Measurements from ENCODE around the gene U2AF1L4.
"Not testable (repeated sequence)": the region's sequence is repeated elsewhere in the genome, so short reads cannot be mapped to it uniquely, and the experiment has no call there.

The U2AF1L4 gene

GRCh38 chr19:35727053-35727955 is 17.9 kb downstream of the U2AF1L4 start:
- no peak overlapping the region for H3K4me3 Mint-ChIP-seq
- ATAC-seq (replicated peaks) (no peak), DNase-seq (no peak)
- H3K4me1 Mint-ChIP-seq, result peaks cover 8 to 20% of the 10 kb centered on the region in 2 donors
- H3K36me3 Mint-ChIP-seq, result peaks cover 75 to 78% of the 10 kb centered on the region in 2 donors
- H3K27ac Mint-ChIP-seq, result no peak overlapping the region
- no peaks in the 10 kb centered on the region for H3K27me3 Mint-ChIP-seq
- H3K9me3 Mint-ChIP-seq, result no peaks in the 10 kb centered on the region

GRCh38 chr19:35725216-35725861 is 19.9 kb downstream of the U2AF1L4 start:
- peaks cover 77 to 79% of the 10 kb centered on the region in 2 donors for H3K36me3 Mint-ChIP-seq
- H3K4me1 Mint-ChIP-seq, result peaks cover 14 to 31% of the 10 kb centered on the region in 2 donors
- no peak overlapping the region for H3K4me3 Mint-ChIP-seq
- no peak overlapping the region for H3K27ac Mint-ChIP-seq
- H3K27me3 Mint-ChIP-seq, result no peaks in the 10 kb centered on the region
- ATAC-seq (replicated peaks) (no peak), DNase-seq (no peak)
- no peaks in the 10 kb centered on the region for H3K9me3 Mint-ChIP-seq

GRCh38 chr19:35724560-35724959 is 20.7 kb downstream of the U2AF1L4 start:
- Mint-ChIP-seq H3K27me3 (no peaks in the 10 kb centered on the region), H3K27ac (no peak overlapping the region), H3K4me1 (peaks cover 19 to 38% of the 10 kb centered on the region in 2 donors), H3K9me3 (no peaks in the 10 kb centered on the region), H3K36me3 (peaks cover 76 to 77% of the 10 kb centered on the region in 2 donors), H3K4me3 (no peak overlapping the region)
- DNase-seq (no peak), ATAC-seq (replicated peaks) (no peak)

- H3K27ac Mint-ChIP-seq; H3K9me3 Mint-ChIP-seq; DNase-seq; H3K27me3 Mint-ChIP-seq; H3K4me3 Mint-ChIP-seq; ATAC-seq (replicated peaks): not testable (repeated sequence)
- Mint-ChIP-seq H3K4me1 (peaks cover 23 to 42% of the 10 kb centered on the region in 2 donors), H3K36me3 (peaks cover 74 to 80% of the 10 kb centered on the region in 2 donors)
These were observed 21.1 kb downstream of the U2AF1L4 start for GRCh38 chr19:35724132-35724531.

GRCh38 chr19:35723671-35724070 is 21.5 kb downstream of the U2AF1L4 start:
- DNase-seq (no peak), ATAC-seq (replicated peaks) (no peak)
- Mint-ChIP-seq H3K27me3 (no peaks in the 10 kb centered on the region), H3K4me3 (no peak overlapping the region), H3K4me1 (peaks cover 25 to 47% of the 10 kb centered on the region in 2 donors), H3K9me3 (no peaks in the 10 kb centered on the region), H3K36me3 (peaks cover 71 to 76% of the 10 kb centered on the region in 2 donors), H3K27ac (no peak overlapping the region)

GRCh38 chr19:35722897-35723296 is 22.3 kb downstream of the U2AF1L4 start:
- ATAC-seq (replicated peaks) (no peak), DNase-seq (no peak)
- peak overlapping the region; percentile 76 for H3K27ac Mint-ChIP-seq
- H3K4me3 Mint-ChIP-seq, result no peak overlapping the region
- H3K27me3 Mint-ChIP-seq, result no peaks in the 10 kb centered on the region
- H3K9me3 Mint-ChIP-seq, result no peaks in the 10 kb centered on the region
- peaks cover 64 to 68% of the 10 kb centered on the region in 2 donors for H3K36me3 Mint-ChIP-seq
- H3K4me1 Mint-ChIP-seq, result peaks cover 23 to 48% of the 10 kb centered on the region in 2 donors

- H3K4me1 Mint-ChIP-seq, result peaks cover 23 to 48% of the 10 kb centered on the region in 2 donors
- no peaks in the 10 kb centered on the region for H3K9me3 Mint-ChIP-seq
- ATAC-seq (replicated peaks), result no peak
These were observed 22.8 kb downstream of the U2AF1L4 start for GRCh38 chr19:35722461-35722860.

GRCh38 chr19:35721374-35721773 is 23.8 kb downstream of the U2AF1L4 start:
- H3K36me3 Mint-ChIP-seq, result peaks cover 56 to 63% of the 10 kb centered on the region in 2 donors
- no peak for ATAC-seq (replicated peaks)
- no peak overlapping the region for H3K4me3 Mint-ChIP-seq
- peak overlapping the region; percentile 77 for H3K27ac Mint-ChIP-seq
- peaks cover 25 to 53% of the 10 kb centered on the region in 2 donors for H3K4me1 Mint-ChIP-seq
- no peaks in the 10 kb centered on the region for H3K27me3 Mint-ChIP-seq
- no peak for DNase-seq
- H3K9me3 Mint-ChIP-seq, result no peaks in the 10 kb centered on the region

More at GRCh38 chr19:35722461-35722860, 22.8 kb downstream of the U2AF1L4 start:
- Mint-ChIP-seq H3K27me3 (no peaks in the 10 kb centered on the region), H3K4me3 (no peak overlapping the region), H3K27ac (peak overlapping the region; percentile 76), H3K36me3 (peaks cover 60 to 64% of the 10 kb centered on the region in 2 donors)
- DNase-seq, result no peak

GRCh38 chr19:35720648-35721047 is 24.6 kb downstream of the U2AF1L4 start:
- DNase-seq (no peak), ATAC-seq (replicated peaks) (no peak)
- Mint-ChIP-seq H3K27me3 (no peaks in the 10 kb centered on the region), H3K4me1 (peaks cover 29 to 60% of the 10 kb centered on the region in 2 donors), H3K4me3 (no peak overlapping the region), H3K9me3 (no peaks in the 10 kb centered on the region), H3K27ac (peak overlapping the region; percentile 65), H3K36me3 (peaks cover 51 to 63% of the 10 kb centered on the region in 2 donors)

GRCh38 chr19:35720163-35720524 is 25.1 kb downstream of the U2AF1L4 start:
- peaks cover 30 to 65% of the 10 kb centered on the region in 2 donors for H3K4me1 Mint-ChIP-seq
- peak overlapping the region; percentile 95 for H3K27ac Mint-ChIP-seq
- no peaks in the 10 kb centered on the region for H3K9me3 Mint-ChIP-seq
- no peak overlapping the region for H3K4me3 Mint-ChIP-seq
- no peak for ATAC-seq (replicated peaks)
- no peak for DNase-seq
- no peaks in the 10 kb centered on the region for H3K27me3 Mint-ChIP-seq
- H3K36me3 Mint-ChIP-seq, result peaks cover 46 to 58% of the 10 kb centered on the region in 2 donors

- H3K36me3 Mint-ChIP-seq, result peaks cover 45 to 61% of the 10 kb centered on the region in 2 donors
- ATAC-seq (replicated peaks), result no peak
- DNase-seq, result no peak
- H3K9me3 Mint-ChIP-seq, result no peaks in the 10 kb centered on the region
- H3K4me3 Mint-ChIP-seq, result peak overlapping the region; percentile 91
- H3K27ac Mint-ChIP-seq, result peak overlapping the region; percentile 95
- peaks cover 35 to 69% of the 10 kb centered on the region in 2 donors for H3K4me1 Mint-ChIP-seq
- H3K27me3 Mint-ChIP-seq, result no peaks in the 10 kb centered on the region
These were observed 25.6 kb downstream of the U2AF1L4 start for GRCh38 chr19:35719402-35720162.

- no peaks in the 10 kb centered on the region for H3K27me3 Mint-ChIP-seq
- peak overlapping the region; percentile 91 for H3K4me3 Mint-ChIP-seq
- no peak for DNase-seq
- H3K36me3 Mint-ChIP-seq, result peaks cover 42 to 64% of the 10 kb centered on the region in 2 donors
- H3K27ac Mint-ChIP-seq, result peak overlapping the region; percentile 95
- H3K9me3 Mint-ChIP-seq, result no peaks in the 10 kb centered on the region
- peaks cover 46 to 72% of the 10 kb centered on the region in 2 donors for H3K4me1 Mint-ChIP-seq
- ATAC-seq (replicated peaks), result peak; percentile 0 to 3
These were observed 26.7 kb downstream of the U2AF1L4 start for GRCh38 chr19:35718345-35719041.

- peak; percentile 97 for DNase-seq
- peak within 1 kb of the TSS; percentile 95 for H3K27ac Mint-ChIP-seq
- H3K9me3 Mint-ChIP-seq, result no peaks in the 10 kb centered on the region
- no peaks in the 10 kb centered on the region for H3K27me3 Mint-ChIP-seq
- peaks cover 36 to 61% of the 10 kb centered on the region in 2 donors for H3K36me3 Mint-ChIP-seq
- peak within 1 kb of the TSS; percentile 91 to 97 for H3K4me3 Mint-ChIP-seq
- ATAC-seq (replicated peaks), result peak; percentile 58 to 69
- peaks cover 53 to 79% of the 10 kb centered on the region in 2 donors for H3K4me1 Mint-ChIP-seq
These were observed 27.4 kb downstream of the U2AF1L4 start, which contains the start of gene KMT2B for GRCh38 chr19:35717665-35718344. KMT2B (plus strand) TSS chr19:35718003; CDS start chr19:35718019, 16 bp downstream.

All from stimulated activated naive B cell treated with anti-CD40 and anti-IgM and Interleukin-4, amounts not matched to agents 10 μg/mL and 1 μg/mL and 100 μg/mL, for 72 hours (primary cell).